ENCODE measurements around the gene ATXN1. TPM values are rescaled to one million over a fixed set of nuclear protein-coding genes. Genes with fewer than 3 reads are reported as not detected.

ATXN1 gene
- polyA plus RNA-seq, 1 of the 3 experiments (the other 2 are of a cell fraction): 7.9 TPM

DNA sequence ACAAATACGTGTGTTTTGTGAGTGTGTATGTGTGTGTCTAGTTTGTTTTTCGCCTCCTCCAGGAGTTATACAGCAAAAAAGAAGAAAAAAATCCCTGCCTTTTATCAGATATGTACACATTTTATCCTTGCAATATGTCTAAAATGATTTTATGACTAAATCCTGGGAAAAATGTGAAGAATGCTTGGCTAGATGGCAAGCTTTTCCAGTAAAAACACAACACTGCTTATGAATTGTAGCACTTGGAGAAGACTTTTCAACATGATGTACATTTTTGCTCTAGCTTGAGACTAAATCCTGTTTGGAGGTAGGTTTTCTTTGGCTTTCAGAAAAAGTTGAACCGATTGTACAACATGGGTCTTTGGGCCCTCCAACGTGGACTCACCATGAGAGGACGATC is 362.7 kb downstream of the ATXN1 start (continued):
- TF ChIP-seq, protein P1, sequence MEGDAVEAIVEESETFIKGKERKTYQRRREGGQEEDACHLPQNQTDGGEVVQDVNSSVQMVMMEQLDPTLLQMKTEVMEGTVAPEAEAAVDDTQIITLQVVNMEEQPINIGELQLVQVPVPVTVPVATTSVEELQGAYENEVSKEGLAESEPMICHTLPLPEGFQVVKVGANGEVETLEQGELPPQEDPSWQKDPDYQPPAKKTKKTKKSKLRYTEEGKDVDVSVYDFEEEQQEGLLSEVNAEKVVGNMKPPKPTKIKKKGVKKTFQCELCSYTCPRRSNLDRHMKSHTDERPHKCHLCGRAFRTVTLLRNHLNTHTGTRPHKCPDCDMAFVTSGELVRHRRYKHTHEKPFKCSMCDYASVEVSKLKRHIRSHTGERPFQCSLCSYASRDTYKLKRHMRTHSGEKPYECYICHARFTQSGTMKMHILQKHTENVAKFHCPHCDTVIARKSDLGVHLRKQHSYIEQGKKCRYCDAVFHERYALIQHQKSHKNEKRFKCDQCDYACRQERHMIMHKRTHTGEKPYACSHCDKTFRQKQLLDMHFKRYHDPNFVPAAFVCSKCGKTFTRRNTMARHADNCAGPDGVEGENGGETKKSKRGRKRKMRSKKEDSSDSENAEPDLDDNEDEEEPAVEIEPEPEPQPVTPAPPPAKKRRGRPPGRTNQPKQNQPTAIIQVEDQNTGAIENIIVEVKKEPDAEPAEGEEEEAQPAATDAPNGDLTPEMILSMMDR (IDR thresholded peaks at IDR 0.05): no peak
- 0 out of 2 replicates have a peak, but pooled peaks have one; percentile 26 for TF ChIP-seq TEAD4 (IDR thresholded peaks at IDR 0.05; ENCODE audit: borderline replicate concordance, insufficient read depth)
- no peak for TF ChIP-seq RFX5 (IDR thresholded peaks at IDR 0.05; ENCODE audit: low read length)
- no peak for TF ChIP-seq MXI1 (IDR thresholded peaks at IDR 0.05; ENCODE audit: low read depth, low read length)
- no peak for TF ChIP-seq USF2 (IDR thresholded peaks at IDR 0.05; ENCODE audit: borderline replicate concordance, low read depth, low read length)
- peak; percentile 53; the same call in 1 of the 2 replicates for TF ChIP-seq TCF12 (IDR thresholded peaks at IDR 0.05)
- no peak for TF ChIP-seq RAD21 (IDR thresholded peaks at IDR 0.05; ENCODE audit: low read length)

- CTCF ChIA-PET: interaction anchor here (1.0 to 1.2 kb wide), 3 partner anchors 12 to 66 kb away, joined by 3 to 4 read pairs (median 4); no protein-coding TSS in a partner anchor
- TF ChIP-seq TCF12 (IDR thresholded peaks at IDR 0.05): peak; percentile 84
- peak; percentile 64; the same call in 1 of the 2 replicates for TF ChIP-seq POLR2AphosphoS5 (IDR thresholded peaks at IDR 0.05; ENCODE audit: low read depth, low read length)
- TF ChIP-seq SMC3 (IDR thresholded peaks at IDR 0.05; ENCODE audit: low read depth, low read length): no peak
- TF ChIP-seq EZH2phosphoT487 (IDR thresholded peaks at IDR 0.05; ENCODE audit: borderline replicate concordance, low read depth): no peak
- TF ChIP-seq RXRA (IDR thresholded peaks at IDR 0.05; ENCODE audit: borderline replicate concordance, low read depth): no peak
- TF ChIP-seq RFX5 (IDR thresholded peaks at IDR 0.05; ENCODE audit: low read length): no peak
- TF ChIP-seq, protein P2, sequence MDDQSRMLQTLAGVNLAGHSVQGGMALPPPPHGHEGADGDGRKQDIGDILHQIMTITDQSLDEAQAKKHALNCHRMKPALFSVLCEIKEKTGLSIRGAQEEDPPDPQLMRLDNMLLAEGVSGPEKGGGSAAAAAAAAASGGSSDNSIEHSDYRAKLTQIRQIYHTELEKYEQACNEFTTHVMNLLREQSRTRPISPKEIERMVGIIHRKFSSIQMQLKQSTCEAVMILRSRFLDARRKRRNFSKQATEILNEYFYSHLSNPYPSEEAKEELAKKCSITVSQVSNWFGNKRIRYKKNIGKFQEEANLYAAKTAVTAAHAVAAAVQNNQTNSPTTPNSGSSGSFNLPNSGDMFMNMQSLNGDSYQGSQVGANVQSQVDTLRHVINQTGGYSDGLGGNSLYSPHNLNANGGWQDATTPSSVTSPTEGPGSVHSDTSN (IDR thresholded peaks at IDR 0.05): peak; percentile 91
- TF ChIP-seq YY1 (IDR thresholded peaks at IDR 0.05; ENCODE audit: low read depth): no peak
- TF ChIP-seq TEAD4 (IDR thresholded peaks at IDR 0.05; ENCODE audit: borderline replicate concordance, insufficient read depth): peak; percentile 43; the same call in 1 of the 2 replicates
- TF ChIP-seq TAF1 (IDR thresholded peaks at IDR 0.05; ENCODE audit: borderline replicate concordance, low read depth, low read length): no peak
- peak in 1 of 2 experiments; percentile 71; a peak in 1 of 4 replicates for TF ChIP-seq EP300 (IDR thresholded peaks at IDR 0.05; ENCODE audit: borderline replicate concordance in 1 of 2, low read depth in 1 of 2, low read length in 1 of 2)
- no peak for TF ChIP-seq NRF1 (IDR thresholded peaks at IDR 0.05; ENCODE audit: low read depth, low read length)
- peak; percentile 75 for TF ChIP-seq JUND (IDR thresholded peaks at IDR 0.05)
- no peak for TF ChIP-seq MEF2A (IDR thresholded peaks at IDR 0.05; ENCODE audit: borderline replicate concordance, low read depth)
- TF ChIP-seq NFIC (IDR thresholded peaks at IDR 0.05; ENCODE audit: borderline replicate concordance): peak; percentile 77; the same call in 1 of the 2 replicates
- TF ChIP-seq, protein P3, sequence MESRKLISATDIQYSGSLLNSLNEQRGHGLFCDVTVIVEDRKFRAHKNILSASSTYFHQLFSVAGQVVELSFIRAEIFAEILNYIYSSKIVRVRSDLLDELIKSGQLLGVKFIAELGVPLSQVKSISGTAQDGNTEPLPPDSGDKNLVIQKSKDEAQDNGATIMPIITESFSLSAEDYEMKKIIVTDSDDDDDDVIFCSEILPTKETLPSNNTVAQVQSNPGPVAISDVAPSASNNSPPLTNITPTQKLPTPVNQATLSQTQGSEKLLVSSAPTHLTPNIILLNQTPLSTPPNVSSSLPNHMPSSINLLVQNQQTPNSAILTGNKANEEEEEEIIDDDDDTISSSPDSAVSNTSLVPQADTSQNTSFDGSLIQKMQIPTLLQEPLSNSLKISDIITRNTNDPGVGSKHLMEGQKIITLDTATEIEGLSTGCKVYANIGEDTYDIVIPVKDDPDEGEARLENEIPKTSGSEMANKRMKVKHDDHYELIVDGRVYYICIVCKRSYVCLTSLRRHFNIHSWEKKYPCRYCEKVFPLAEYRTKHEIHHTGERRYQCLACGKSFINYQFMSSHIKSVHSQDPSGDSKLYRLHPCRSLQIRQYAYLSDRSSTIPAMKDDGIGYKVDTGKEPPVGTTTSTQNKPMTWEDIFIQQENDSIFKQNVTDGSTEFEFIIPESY (IDR thresholded peaks at IDR 0.05; ENCODE audit: borderline replicate concordance, low read depth): 0 out of 2 replicates have a peak, but pooled peaks have one; percentile 11
- peak; percentile 54; the same call in 1 of the 2 replicates for TF ChIP-seq FOSL2 (IDR thresholded peaks at IDR 0.05; ENCODE audit: borderline replicate concordance, low read depth)
- Histone ChIP-seq H3K27ac (ENCODE audit: low read depth in 2 of 2, low read length in 1 of 2) (peak overlapping the region in 1 of 2 experiments; percentile 82; a peak in 3 of 4 replicates), H3K4me3 (ENCODE audit: low read depth in 2 of 2, low read length in 1 of 2) (no peak overlapping the region), H3K9me3 (no peaks in the 10 kb centered on the region), H4K20me1 (ENCODE audit: insufficient read depth) (no peaks in the 10 kb centered on the region), H3K9me2 (no peaks in the 10 kb centered on the region), H3F3A (replicated peaks; ENCODE audit: insufficient read depth) (peaks cover 20% of the 10 kb centered on the region), H3K4me1 (ENCODE audit: control insufficient read depth in 1 of 2, insufficient read depth in 2 of 2, low read depth in 1 of 2, low read length in 1 of 2) (peaks cover 7 to 13% of the 10 kb centered on the region in 2 experiments; a peak in 2 of 4 replicates), H3K27me3 (ENCODE audit: insufficient read depth) (no peaks in the 10 kb centered on the region), H3K79me2 (ENCODE audit: insufficient read depth) (no peaks in the 10 kb centered on the region), H3K4me2 (no peak overlapping the region), H2AFZ (ENCODE audit: low read depth) (no peak overlapping the region), H3K9ac (no peak overlapping the region), H3K36me3 (replicated peaks in 1 of 2; ENCODE audit: control insufficient read depth in 1 of 2, insufficient read depth in 2 of 2, low read length in 1 of 2) (peaks cover 0 to 15% of the 10 kb centered on the region in 2 experiments)
- no peak for DNase-seq
- POLR2A ChIA-PET: no interaction called here
- 44% methylated on average over 4 of the region's 4 CpGs for WGBS (ENCODE audit: low lambda C conversion rate)
Observed at GRCh38 chr6:16397623-16398022, 363.6 kb downstream of the ATXN1 start.

Measured in SK-N-SH (cell line).